NCI-H1436 treated with DMSO at 0.1 percent for 48 hours (cell line): ENCODE results near the gene DEFB114.
"Not testable (repeated sequence)": the region's sequence is repeated elsewhere in the genome, so short reads cannot be mapped to it uniquely, and the experiment has no call there.

ENCODE experiments used
- DNase-seq: peaks from one replicate; lab custom pipeline; 2025; lab: John Stamatoyannopoulos, UW

Gene DEFB114

DNA sequence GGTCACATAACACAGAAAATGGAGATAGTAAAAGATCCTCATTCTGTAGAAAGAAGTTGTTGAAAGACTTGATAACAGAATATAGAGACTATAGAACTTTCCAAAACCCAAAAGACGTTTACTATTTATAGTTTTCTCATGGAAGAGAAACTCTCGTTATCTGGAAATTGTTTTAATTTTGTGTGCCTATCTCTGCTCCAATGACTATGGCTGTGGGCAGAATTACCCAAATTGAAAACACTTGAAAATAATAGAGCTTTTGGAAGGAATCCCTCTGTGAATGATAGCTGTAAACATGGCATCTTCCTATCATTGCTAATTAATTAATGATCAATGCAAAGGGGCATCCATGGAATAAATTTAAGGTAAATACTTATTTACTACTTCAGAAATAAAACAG lies at the start of gene DEFB114:
DEFB114 (minus strand) TSS at position 101 of the 400 bp plus-strand sequence; CDS start at position 42, 59 bp downstream.
- no peak for DNase-seq

DNA sequence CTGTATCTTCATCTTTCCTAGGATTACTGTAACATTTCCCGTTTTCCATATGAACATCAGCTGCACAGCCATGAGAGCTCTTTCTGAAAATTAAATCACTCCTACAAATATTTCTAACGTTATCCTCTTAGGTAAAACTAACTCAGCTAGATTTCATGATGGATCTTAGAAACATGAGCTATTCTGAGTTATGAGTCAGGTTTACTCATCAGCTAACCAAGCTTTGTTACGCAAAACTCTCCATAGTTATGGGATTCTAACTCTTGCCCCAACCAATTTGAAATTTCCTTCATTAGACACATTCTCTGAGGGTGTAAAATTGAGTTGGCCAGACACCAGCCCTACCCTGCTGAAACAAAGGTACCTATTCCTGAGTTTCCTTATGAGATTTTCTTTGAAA lies 43.9 kb upstream of the DEFB114 start:
- DNase-seq, result no peak

DNA sequence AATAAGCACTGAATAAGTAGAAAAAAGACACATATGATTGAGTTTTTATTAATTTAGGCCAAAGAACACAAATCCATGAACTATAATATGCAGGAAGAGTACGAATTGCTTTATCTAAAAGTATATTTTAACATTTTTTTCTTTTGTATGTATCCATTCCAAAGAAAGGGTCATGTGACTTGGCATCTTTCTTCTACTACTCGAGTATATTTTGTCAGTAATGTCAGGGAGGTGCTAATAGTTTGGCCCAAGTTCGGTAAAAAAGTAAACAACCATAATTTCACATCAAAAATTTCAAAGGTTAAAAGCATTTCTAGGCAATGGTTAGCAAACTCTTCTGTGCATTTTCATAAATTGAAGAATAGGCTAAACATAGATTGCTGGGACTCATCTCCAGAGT lies 39.2 kb upstream of the DEFB114 start:
- DNase-seq, result no peak

DNA sequence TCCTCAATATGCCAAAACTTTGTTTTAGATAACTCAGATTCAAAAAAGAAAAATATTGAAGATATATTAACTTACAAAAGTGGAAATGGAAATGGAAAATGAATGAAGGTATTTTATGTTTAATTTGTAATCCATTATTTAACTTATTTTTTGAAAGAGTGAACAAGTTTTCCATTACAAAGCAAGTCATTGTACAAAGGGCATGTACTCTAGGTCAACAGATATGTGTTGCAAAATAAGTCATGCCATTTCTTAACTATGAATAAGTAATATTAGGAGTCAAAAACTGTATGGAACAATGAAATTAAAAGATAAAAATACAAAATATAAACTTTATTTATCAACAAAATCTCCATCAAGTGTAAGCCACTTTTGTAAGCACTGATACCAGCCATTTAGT lies 31.3 kb upstream of the DEFB114 start:
- DNase-seq, result no peak

DNA sequence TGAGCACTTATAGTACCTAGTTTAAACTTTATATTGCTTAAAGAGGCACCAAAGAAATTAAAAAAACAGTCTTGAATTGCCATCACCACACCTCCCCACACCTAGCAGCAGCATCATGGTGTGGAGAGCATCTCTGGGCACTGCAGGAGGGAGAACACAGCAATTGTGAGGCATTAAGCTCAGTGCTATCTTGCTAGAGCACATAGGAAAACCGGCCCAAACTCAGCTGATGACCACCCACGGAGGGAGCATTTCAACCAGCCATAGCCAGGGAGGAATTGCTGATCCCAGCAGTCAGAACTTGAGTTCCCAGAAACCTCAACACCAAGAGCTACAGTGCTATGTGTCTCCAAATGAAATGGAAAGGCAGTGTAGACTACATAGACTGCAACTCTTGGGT lies 24.9 kb upstream of the DEFB114 start:
- no peak for DNase-seq

GRCh38 chr6:49987749-49988148 lies 23.8 kb upstream of the DEFB114 start:
- no peak for DNase-seq

- DNase-seq, result no peak
These were observed 22.6 kb upstream of the DEFB114 start for GRCh38 chr6:49986551-49986950.

DNA sequence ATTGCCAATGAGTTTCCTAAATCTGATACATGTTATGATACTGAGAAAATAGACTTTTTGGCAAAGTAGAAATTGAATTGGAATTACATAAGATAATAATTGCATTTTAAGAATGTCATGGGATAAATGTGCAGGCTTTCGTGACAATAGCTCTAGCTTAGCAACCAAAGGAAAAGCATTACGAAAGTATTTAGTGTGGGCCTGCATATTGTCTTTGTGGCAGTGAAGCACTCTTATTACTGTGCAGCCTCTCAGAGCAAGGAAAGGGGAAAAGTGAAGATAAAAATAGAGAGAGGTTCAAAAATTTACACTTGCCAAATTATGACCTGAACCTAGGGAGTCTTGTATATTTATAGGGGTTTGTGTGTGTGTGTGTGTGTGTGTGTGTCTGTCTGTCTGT lies 18.1 kb upstream of the DEFB114 start:
- DNase-seq, result no peak

- no peak for DNase-seq
These were observed 16.9 kb upstream of the DEFB114 start for GRCh38 chr6:49980898-49981297.

DNA sequence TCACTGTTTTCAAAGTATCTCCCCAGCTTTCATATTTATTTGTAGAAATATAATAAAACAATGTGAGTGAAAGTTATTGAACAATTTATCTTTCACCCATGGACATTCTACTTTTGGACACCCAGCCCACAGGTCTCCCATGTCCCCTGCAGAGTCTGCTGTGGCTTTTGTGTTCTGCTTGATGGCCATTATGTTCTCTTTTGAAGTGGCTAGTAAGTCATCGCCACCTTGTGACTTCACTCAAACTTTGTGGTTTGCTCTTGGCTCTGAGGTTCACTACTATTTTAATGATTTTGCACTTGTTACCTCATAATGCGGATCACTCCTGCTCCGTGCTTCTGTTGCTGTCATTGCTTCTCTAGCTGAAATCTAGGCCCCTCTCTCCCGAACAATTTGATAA lies 15.6 kb upstream of the DEFB114 start:
- DNase-seq, result no peak

- no peak for DNase-seq
These were observed 14.6 kb upstream of the DEFB114 start for GRCh38 chr6:49978332-49979226.

- DNase-seq, result no peak
These were observed 5.6 kb upstream of the DEFB114 start, which contains the start of gene DEFB113 for GRCh38 chr6:49969605-49970004. Gene DEFB113 (minus strand): TSS chr6:49969625. CDS start chr6:49969625, 0 bp downstream.

- DNase-seq, result no peak
These were observed 2.9 kb upstream of the DEFB114 start for GRCh38 chr6:49966823-49967222.

- DNase-seq, result no peak
These were observed 2.4 kb upstream of the DEFB114 start for GRCh38 chr6:49966334-49966733.

DNA sequence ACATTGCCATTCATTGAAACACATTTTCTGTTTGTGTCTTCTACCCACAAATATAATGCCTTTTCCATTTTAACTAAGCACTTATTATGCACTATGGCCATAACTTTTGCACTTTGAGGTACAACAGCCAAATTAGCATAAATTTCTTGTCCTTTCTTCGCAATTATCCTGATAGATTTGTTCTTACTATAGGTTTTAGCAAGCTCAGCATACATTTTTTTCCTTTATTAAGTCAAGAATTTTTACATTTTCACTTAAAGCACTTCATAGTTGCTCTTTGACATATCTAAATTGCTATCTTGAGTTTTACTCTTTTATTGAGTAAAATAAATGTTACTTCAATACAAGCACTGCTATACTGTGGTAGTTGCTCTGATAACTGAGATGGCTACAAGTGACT lies 5.8 kb downstream of the DEFB114 start:
- no peak for DNase-seq

DNA sequence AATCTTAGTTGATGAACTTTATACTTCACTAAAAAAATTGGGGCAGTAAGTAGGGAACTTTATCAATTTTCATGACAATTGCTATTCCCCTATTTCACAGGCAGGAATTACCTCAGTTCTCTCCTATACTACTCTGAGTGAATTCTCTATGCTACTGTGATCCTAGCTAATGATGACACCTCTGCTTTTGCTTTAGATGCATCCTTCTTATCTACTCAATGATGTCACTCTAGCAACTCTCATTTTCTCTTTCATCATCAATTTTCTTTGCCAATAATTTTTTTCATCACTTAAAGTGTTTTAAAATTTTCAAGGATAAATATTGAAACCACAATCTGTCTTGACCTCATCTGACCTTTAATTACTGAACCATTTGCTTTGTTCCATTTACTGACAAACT lies 8.1 kb downstream of the DEFB114 start:
- no peak for DNase-seq

DNA sequence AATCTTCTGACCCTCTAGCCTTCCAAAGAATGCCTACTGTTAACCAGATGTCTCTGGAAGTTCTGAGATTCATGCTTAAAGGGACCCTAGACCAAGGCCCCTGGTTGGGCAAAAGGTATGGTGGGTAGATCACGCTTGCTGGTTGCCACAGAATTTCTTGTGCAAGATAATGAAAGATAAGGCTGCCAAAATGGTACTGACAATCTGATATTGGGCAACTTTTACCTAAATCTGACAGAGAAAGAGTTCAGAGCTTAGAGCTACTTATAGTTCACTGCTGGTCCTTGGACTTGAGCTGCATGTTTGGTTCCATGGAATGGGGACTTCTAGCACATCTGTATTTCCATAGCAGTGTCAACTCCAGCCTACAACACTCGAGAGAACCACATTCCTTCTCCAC lies 12.0 kb downstream of the DEFB114 start:
- DNase-seq, result no peak

- DNase-seq, result no peak
These were observed 13.6 kb downstream of the DEFB114 start for GRCh38 chr6:49950415-49950751.

DNA sequence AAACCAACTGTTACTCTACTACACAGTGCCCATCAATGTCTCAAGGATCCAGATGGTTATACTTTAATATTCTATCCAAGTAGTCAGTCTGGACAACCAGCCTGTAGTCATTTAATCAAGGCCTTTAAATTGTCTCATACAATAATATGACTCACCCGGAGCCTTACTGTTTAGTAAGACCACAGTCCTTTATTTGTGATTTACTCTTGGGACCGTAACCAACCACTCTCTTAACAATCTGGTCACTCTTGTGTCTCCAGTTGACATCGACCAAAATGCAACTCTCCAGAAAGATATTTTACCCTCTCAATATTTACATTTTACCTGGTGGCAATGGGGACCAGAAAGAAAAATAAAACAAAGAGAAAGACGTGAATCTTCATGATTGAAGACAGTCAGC lies 14.9 kb downstream of the DEFB114 start:
- DNase-seq, result no peak

GRCh38 chr6:49946835-49947234 lies 17.1 kb downstream of the DEFB114 start:
- DNase-seq, result no peak

DNA sequence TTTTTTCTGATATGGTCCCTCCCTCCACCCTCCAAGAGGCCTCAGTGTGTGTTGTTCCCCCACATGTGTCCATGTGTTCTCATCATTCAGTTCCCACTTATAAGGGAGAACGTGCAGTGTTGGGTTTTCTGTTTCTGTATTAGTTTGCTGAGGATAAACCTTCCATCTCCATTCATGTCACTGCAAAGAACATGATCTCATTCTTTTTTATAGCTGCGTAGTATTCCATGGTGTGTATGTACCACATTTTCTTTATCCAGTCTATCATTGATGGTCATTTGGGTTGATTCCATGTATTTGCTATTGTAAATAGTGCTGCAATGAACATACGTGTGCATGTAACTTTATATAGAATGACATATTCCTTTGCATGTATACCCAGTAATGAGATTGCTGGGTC lies 19.9 kb downstream of the DEFB114 start:
- DNase-seq, result not testable (repeated sequence)

- no peak for DNase-seq
These were observed 23.9 kb downstream of the DEFB114 start for GRCh38 chr6:49939993-49940498.

DNA sequence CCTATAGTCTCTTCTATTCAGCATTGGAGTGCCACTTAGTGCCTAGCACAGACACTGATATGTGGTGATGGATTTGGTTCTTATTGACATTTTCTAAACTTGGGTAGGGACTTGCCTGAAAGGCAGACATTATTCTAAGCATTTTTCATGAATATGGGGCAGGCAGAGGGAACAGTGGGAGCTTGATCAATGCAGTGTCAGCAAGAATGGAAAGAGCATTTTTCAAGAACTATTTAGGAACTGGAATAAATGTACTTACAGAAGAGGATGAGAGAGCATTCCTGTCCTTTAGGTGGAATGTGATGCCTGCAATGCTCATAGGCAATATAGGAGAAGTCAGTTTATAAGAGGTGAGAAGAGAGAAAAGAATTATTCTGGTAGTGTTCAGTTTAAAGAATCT lies 26.2 kb downstream of the DEFB114 start:
- DNase-seq, result no peak

DNA sequence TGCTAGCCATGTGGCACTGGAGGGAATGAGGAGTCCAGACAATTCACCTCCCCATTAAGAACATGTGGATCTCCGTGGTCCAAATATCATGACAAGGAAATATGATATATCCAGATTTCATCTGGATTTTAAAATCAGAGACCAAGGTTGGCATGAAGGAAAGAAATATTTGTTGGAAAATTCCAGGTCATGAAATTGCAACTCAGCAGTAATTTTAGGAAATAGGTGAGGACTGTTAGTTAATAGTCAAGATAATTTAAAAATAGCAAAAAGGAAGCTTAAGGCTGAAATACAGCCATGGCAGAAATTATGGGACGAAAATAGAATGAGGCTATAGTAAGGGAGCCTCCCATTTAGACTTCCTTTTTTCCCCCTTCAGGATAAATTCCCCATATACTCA lies 26.9 kb downstream of the DEFB114 start:
- DNase-seq, result no peak
